PC-3 (cell line): ENCODE results near the gene SRP68. TPM values are rescaled to one million over a fixed set of nuclear protein-coding genes. Genes with fewer than 3 reads are reported as not detected.

Experiments used
- ATAC-seq: fragments of 200-7000 bp; cut with Tn5 transposase; 2 replicates; pipeline ENCODE4 v1.9.1; 2020; ENCODE audit warnings: mild to moderate bottlenecking, moderate library complexity
- BruUV-seq: library from RNA; stranded (reverse); fragments of 400-500 nt; replicated peaks from 2 replicates; lab custom pipeline; 2021; lab: Mats Ljungman, UMichigan
- CTCF ChIA-PET: fragments of 300-600 bp; sonication (Branson Sonifier 250); formaldehyde crosslinking; loops from one replicate; lab custom pipeline; 2022; ENCODE audit warnings: antibody characterized with exemption; lab: Charles Lee
- POLR2A ChIA-PET: fragments of 300-600 bp; sonication (Branson Sonifier 250); formaldehyde crosslinking; loops from one replicate; lab custom pipeline; 2022; ENCODE audit warnings: antibody characterized with exemption; ENCODE audit not compliant: unreplicated experiment; lab: Charles Lee
- DNase-seq: peaks from one replicate; pipeline ENCODE4 v3.0.0-alpha.2; 2015
- H2AFZ ChIP-seq: fragments of 300-600 bp; sonication (generic); 2 replicates; pipeline ENCODE4 v1.6.0; 2016; ENCODE audit warnings: antibody characterized with exemption, low read length
- H3F3A ChIP-seq: fragments of 300-600 bp; sonication (generic); one replicate; pipeline ENCODE4 v1.6.0; 2017; ENCODE audit warnings: antibody characterized with exemption, low read length, control low read depth, mild to moderate bottlenecking; ENCODE audit not compliant: unreplicated experiment
- H3K27ac ChIP-seq: fragments of 300-600 bp; sonication (generic); 2 replicates; pipeline ENCODE4 v1.5.1; 2016; ENCODE audit warnings: mild to moderate bottlenecking, low read length
- H3K27me3 ChIP-seq: fragments of 300-600 bp; sonication (generic); 2 replicates; pipeline ENCODE4 v1.6.1; 2016; ENCODE audit warnings: low read length, mixed read lengths
- H3K36me3 ChIP-seq: fragments of 300-600 bp; sonication (generic); 2 replicates; pipeline ENCODE4 v1.6.1; 2016; ENCODE audit warnings: low read depth, mixed run types, low read length, mixed read lengths
- H3K4me1 ChIP-seq: fragments of 300-600 bp; sonication (generic); 2 replicates; pipeline ENCODE4 v1.5.1; 2016; ENCODE audit warnings: low read length; ENCODE audit not compliant: insufficient read depth
- H3K4me2 ChIP-seq: fragments of 300-600 bp; sonication (generic); 2 replicates; pipeline ENCODE4 v1.6.0; 2016; ENCODE audit warnings: low read length
- H3K4me3 ChIP-seq: fragments of 300-600 bp; sonication (generic); 2 replicates; pipeline ENCODE4 v1.5.1; 2016; ENCODE audit warnings: mild to moderate bottlenecking, low read length, mixed read lengths
- H3K79me2 ChIP-seq: fragments of 300-600 bp; sonication (generic); 2 replicates; pipeline ENCODE4 v1.6.1; 2017; ENCODE audit warnings: low read length, mixed read lengths
- H3K9ac ChIP-seq: fragments of 300-600 bp; sonication (generic); 2 replicates; pipeline ENCODE4 v1.6.0; 2016; ENCODE audit warnings: mild to moderate bottlenecking, low read length
- H3K9me2 ChIP-seq: fragments of 300-600 bp; sonication (generic); replicated peaks from 2 replicates; pipeline ENCODE4 v1.6.1; 2016; ENCODE audit warnings: mixed run types, low read length, mixed read lengths
- H3K9me3 ChIP-seq: fragments of 300-600 bp; sonication (generic); 2 replicates; pipeline ENCODE4 v1.6.1; 2016; ENCODE audit warnings: low read length, mixed read lengths
- H4K20me1 ChIP-seq: fragments of 300-600 bp; sonication (generic); 2 replicates; pipeline ENCODE4 v1.6.1; 2016; ENCODE audit warnings: low read length, mixed read lengths
- EZH2 ChIP-seq: fragments of 300-600 bp; sonication (generic); IDR thresholded peaks from one replicate; pipeline ENCODE4 v1.6.1; 2017; ENCODE audit warnings: antibody characterized with exemption, mild to moderate bottlenecking, low read length; ENCODE audit not compliant: unreplicated experiment
- EZH2phosphoT487 ChIP-seq: fragments of 300-600 bp; sonication (generic); IDR thresholded peaks from 2 replicates; pipeline ENCODE4 v1.6.1; 2018; ENCODE audit warnings: mild to moderate bottlenecking, antibody characterized with exemption, low read length, borderline replicate concordance
- intact Hi-C: fragments of 100-400 bp; cut with micrococcal nuclease; formaldehyde crosslinking; loops from 2 replicates; pipeline ENCODE4 v1.9.0; 2023
- total RNA-seq: library from RNA; depleted of rRNA; stranded (reverse); fragments of >200 nt; gene quantifications from 2 replicates; pipeline ENCODE4 v1.2.3, GENCODE V29; 2014
- TF ChIP-seq, protein P1 (sequence below): fragments of 300-600 bp; sonication (generic); conservative IDR thresholded peaks from 2 replicates; pipeline ENCODE4 v1.5.1; 2017; ENCODE audit warnings: antibody characterized with exemption, low read depth, mild to moderate bottlenecking, low read length

SRP68 gene
- total RNA-seq, 1 experiment from 2014 or later, result 60.8 TPM

GRCh38 chr17:75995385-75995925 is 76.9 kb downstream of the SRP68 start:
- DNase-seq, result no peak
- BruUV-seq, result no TSS peak
- Histone ChIP-seq H3K4me3 (no peak overlapping the region), H3K4me1 (peaks cover 32% of the 10 kb centered on the region), H3K36me3 (0 out of 2 replicates have a peak, but pooled peaks cover 3% of the 10 kb centered on the region), H3K9ac (no peak overlapping the region; the same call in 1 of the 2 replicates), H3K27ac (peak overlapping the region; percentile 97), H3F3A (no peaks in the 10 kb centered on the region), H2AFZ (no peak overlapping the region), H3K4me2 (no peak overlapping the region), H3K27me3 (no peaks in the 10 kb centered on the region), H3K79me2 (no peaks in the 10 kb centered on the region), H3K9me2 (no peaks in the 10 kb centered on the region), H4K20me1 (no peaks in the 10 kb centered on the region), H3K9me3 (no peaks in the 10 kb centered on the region)
- TF ChIP-seq EZH2 (no peak), EZH2phosphoT487 (no peak)
- TF ChIP-seq, protein P1, sequence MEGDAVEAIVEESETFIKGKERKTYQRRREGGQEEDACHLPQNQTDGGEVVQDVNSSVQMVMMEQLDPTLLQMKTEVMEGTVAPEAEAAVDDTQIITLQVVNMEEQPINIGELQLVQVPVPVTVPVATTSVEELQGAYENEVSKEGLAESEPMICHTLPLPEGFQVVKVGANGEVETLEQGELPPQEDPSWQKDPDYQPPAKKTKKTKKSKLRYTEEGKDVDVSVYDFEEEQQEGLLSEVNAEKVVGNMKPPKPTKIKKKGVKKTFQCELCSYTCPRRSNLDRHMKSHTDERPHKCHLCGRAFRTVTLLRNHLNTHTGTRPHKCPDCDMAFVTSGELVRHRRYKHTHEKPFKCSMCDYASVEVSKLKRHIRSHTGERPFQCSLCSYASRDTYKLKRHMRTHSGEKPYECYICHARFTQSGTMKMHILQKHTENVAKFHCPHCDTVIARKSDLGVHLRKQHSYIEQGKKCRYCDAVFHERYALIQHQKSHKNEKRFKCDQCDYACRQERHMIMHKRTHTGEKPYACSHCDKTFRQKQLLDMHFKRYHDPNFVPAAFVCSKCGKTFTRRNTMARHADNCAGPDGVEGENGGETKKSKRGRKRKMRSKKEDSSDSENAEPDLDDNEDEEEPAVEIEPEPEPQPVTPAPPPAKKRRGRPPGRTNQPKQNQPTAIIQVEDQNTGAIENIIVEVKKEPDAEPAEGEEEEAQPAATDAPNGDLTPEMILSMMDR, result no peak
- CTCF ChIA-PET, result no interaction called here
- intact Hi-C loops, result no loop called here
- POLR2A ChIA-PET, result no interaction called here
- ATAC-seq, result no peak

DNA sequence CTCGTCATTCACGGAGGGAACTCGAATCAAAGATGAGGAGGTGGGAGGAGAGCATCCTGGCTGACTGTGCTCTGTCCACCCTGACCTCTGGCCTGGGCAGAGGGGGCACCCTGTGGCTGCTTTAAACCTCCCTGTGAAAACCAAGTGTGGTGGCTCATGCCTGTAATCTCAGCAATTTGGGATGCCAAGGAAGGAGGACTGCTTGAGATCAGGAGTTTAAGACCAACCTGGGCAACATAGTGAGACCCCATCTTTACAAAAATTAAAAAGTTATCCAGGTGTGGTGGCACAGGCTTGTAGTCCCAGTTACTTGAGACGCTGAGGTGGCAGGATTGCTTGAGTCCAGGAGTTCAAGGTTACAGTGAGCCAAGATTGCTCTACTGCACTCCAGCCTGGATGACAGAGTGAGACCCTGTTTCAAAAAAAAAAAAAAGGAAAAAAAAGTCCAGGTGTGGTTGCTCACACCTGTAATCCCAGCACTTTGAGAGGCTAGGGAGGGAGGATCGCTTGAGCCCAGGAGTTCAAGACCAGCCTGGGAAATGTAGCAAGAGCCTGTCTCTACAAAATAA is 77.4 kb downstream of the SRP68 start:
- Histone ChIP-seq H3K79me2 (no peaks in the 10 kb centered on the region), H3K4me1 (peaks cover 32% of the 10 kb centered on the region), H3K9me3 (no peaks in the 10 kb centered on the region), H3K36me3 (0 out of 2 replicates have a peak, but pooled peaks cover 3% of the 10 kb centered on the region), H3K4me2 (no peak overlapping the region), H3K9ac (no peak overlapping the region), H3K4me3 (no peak overlapping the region), H3K27ac (no peak overlapping the region), H3F3A (no peaks in the 10 kb centered on the region), H3K9me2 (no peaks in the 10 kb centered on the region), H3K27me3 (no peaks in the 10 kb centered on the region), H2AFZ (no peak overlapping the region), H4K20me1 (no peaks in the 10 kb centered on the region)
- no TSS peak for BruUV-seq
- POLR2A ChIA-PET, result no interaction called here
- CTCF ChIA-PET, result no interaction called here
- DNase-seq (no peak), ATAC-seq (no peak)
- TF ChIP-seq, protein P1, result no peak
- TF ChIP-seq EZH2 (no peak), EZH2phosphoT487 (no peak)
- intact Hi-C loops, result no loop called here

GRCh38 chr17:75991396-75991795 is 80.9 kb downstream of the SRP68 start:
- Histone ChIP-seq H3K4me1 (peaks cover 5% of the 10 kb centered on the region), H3K9ac (no peak overlapping the region), H3K27me3 (no peaks in the 10 kb centered on the region), H3K79me2 (no peaks in the 10 kb centered on the region), H3K4me3 (no peak overlapping the region), H3K36me3 (0 out of 2 replicates have a peak, but pooled peaks cover 3% of the 10 kb centered on the region), H2AFZ (no peak overlapping the region), H3K9me3 (no peaks in the 10 kb centered on the region), H3K27ac (no peak overlapping the region), H4K20me1 (no peaks in the 10 kb centered on the region), H3K4me2 (no peak overlapping the region), H3F3A (no peaks in the 10 kb centered on the region), H3K9me2 (no peaks in the 10 kb centered on the region)
- intact Hi-C loops, result no loop called here
- no peak for ATAC-seq
- no peak for DNase-seq
- BruUV-seq, result no TSS peak
- TF ChIP-seq, protein P1, result no peak
- no peak for TF ChIP-seq EZH2phosphoT487
- TF ChIP-seq EZH2, result no peak
- CTCF ChIA-PET, result no interaction called here
- POLR2A ChIA-PET, result interaction anchor here (0.6 kb wide), 1 partner anchor 249 kb away, joined by 12 read pairs; no protein-coding TSS in a partner anchor
